IMR-90 (cell line): ENCODE measurements around the gene NCCRP1. TPM values are rescaled to one million over a fixed set of nuclear protein-coding genes. Genes with fewer than 3 reads are reported as not detected.

Experiments used
- ATAC-seq: fragments of 200-7000 bp; cut with Tn5 transposase; 2 replicates; pipeline ENCODE4 v1.9.1; 2020; ENCODE audit warnings: low read depth, mild to moderate bottlenecking, moderate library complexity
- BruUV-seq: library from RNA; stranded (reverse); fragments of 400-500 nt; replicated peaks from 2 replicates; lab custom pipeline; 2021; lab: Mats Ljungman, UMichigan
- CTCF ChIA-PET: fragments of 300-600 bp; formaldehyde crosslinking; extraction: SDS; loops from one replicate; lab custom pipeline; 2021; ENCODE audit warnings: antibody characterized with exemption; lab: Yijun Ruan, JAX
- POLR2A ChIA-PET: fragments of 300-600 bp; sonication (Branson Sonifier 250); formaldehyde crosslinking; loops from one replicate; lab custom pipeline; 2022; ENCODE audit warnings: antibody characterized with exemption; ENCODE audit not compliant: unreplicated experiment; lab: Charles Lee
- DNase-seq: peaks from one replicate; pipeline ENCODE4 v3.0.0; 2013
- H2AFZ ChIP-seq: replicated peaks from 2 replicates; pipeline ENCODE3; 2013; ENCODE audit warnings: low read length, mild to moderate bottlenecking; ENCODE audit not compliant: poor library complexity
- H2AK5ac ChIP-seq: 2 replicates; pipeline ENCODE4 v1.6.1; 2013; ENCODE audit warnings: low read depth, low read length, inconsistent platforms
- H2AK9ac ChIP-seq: replicated peaks from 2 replicates; pipeline ENCODE3; 2013; ENCODE audit warnings: mild to moderate bottlenecking, low read depth, low read length, moderate library complexity; ENCODE audit not compliant: poor library complexity
- H2BK120ac ChIP-seq: 2 replicates; pipeline ENCODE4 v1.6.1; 2013; ENCODE audit warnings: low read depth, low read length, inconsistent platforms
- H2BK15ac ChIP-seq: 3 replicates; pipeline ENCODE4 v1.6.1; 2013; ENCODE audit warnings: low read depth, low read length, inconsistent platforms
- H2BK20ac ChIP-seq: 2 replicates; pipeline ENCODE4 v1.6.1; 2013; ENCODE audit warnings: low read depth, mild to moderate bottlenecking, inconsistent platforms, low read length, moderate library complexity
- H2BK5ac ChIP-seq: 2 replicates; pipeline ENCODE4 v1.6.1; 2013; ENCODE audit warnings: mild to moderate bottlenecking, low read depth, low read length, inconsistent platforms; ENCODE audit not compliant: poor library complexity, severe bottlenecking
- H3K14ac ChIP-seq: replicated peaks from 2 replicates; pipeline ENCODE4 v1.6.1; 2013; ENCODE audit warnings: low read depth, low read length, inconsistent platforms
- H3K18ac ChIP-seq: 2 replicates; pipeline ENCODE4 v1.6.1; 2013; ENCODE audit warnings: low read depth, low read length, control low read depth
- H3K23ac ChIP-seq: 2 replicates; pipeline ENCODE4 v1.6.1; 2013; ENCODE audit warnings: low read depth, low read length, inconsistent platforms
- H3K27ac ChIP-seq: 2 replicates; pipeline ENCODE4 v1.5.1; 2013; ENCODE audit warnings: mild to moderate bottlenecking, control low read depth, low read length; ENCODE audit not compliant: insufficient read depth
- H3K27me3 ChIP-seq: 2 replicates; pipeline ENCODE4 v1.6.1; 2013; ENCODE audit warnings: low read length; ENCODE audit not compliant: control insufficient read depth, insufficient read depth
- H3K36me3 ChIP-seq: 2 replicates; pipeline ENCODE4 v1.6.1; 2013; ENCODE audit warnings: low read length, mixed read lengths; ENCODE audit not compliant: control insufficient read depth, insufficient read depth
- H3K4ac ChIP-seq: 2 replicates; pipeline ENCODE4 v1.6.1; 2013; ENCODE audit warnings: low read depth, low read length, inconsistent platforms
- H3K4me1 ChIP-seq: 2 replicates; pipeline ENCODE4 v1.6.1; 2013; ENCODE audit warnings: low read length, mixed read lengths; ENCODE audit not compliant: control insufficient read depth, insufficient read depth
- H3K4me2 ChIP-seq: 2 replicates; pipeline ENCODE4 v1.6.1; 2013; ENCODE audit warnings: low read depth, mild to moderate bottlenecking, control low read depth, low read length, moderate library complexity
- H3K4me3 ChIP-seq: 2 replicates; pipeline ENCODE4 v1.5.1; 2013; ENCODE audit warnings: low read depth, mild to moderate bottlenecking, control low read depth, low read length, moderate library complexity; ENCODE audit not compliant: insufficient read depth
- H3K56ac ChIP-seq: 2 replicates; pipeline ENCODE4 v1.6.1; 2013; ENCODE audit warnings: low read length, inconsistent platforms; ENCODE audit not compliant: insufficient read depth; ENCODE audit errors: extremely low read depth
- H3K79me1 ChIP-seq, 2 experiments: 2 replicates each; pipeline ENCODE4 v1.6.1; 2013; ENCODE audit warnings: low read length in 2 of 2, inconsistent platforms in 1 of 2, low read depth in 1 of 2
- H3K9ac ChIP-seq: 2 replicates; pipeline ENCODE4 v1.6.1; 2013; ENCODE audit warnings: low read depth, low read length, control low read depth
- H3K9me1 ChIP-seq: 2 replicates; pipeline ENCODE4 v1.6.1; 2013; ENCODE audit warnings: low read length, inconsistent platforms; ENCODE audit not compliant: insufficient read depth
- H3K9me3 ChIP-seq: 2 replicates; pipeline ENCODE4 v1.6.1; 2013; ENCODE audit warnings: low read length; ENCODE audit not compliant: control insufficient read depth, insufficient read depth
- H4K20me1 ChIP-seq: 2 replicates; pipeline ENCODE4 v1.6.1; 2013; ENCODE audit warnings: low read length, inconsistent platforms; ENCODE audit not compliant: insufficient read depth
- H4K5ac ChIP-seq: 2 replicates; pipeline ENCODE4 v1.6.1; 2013; ENCODE audit warnings: mild to moderate bottlenecking, low read depth, low read length, control low read depth
- H4K8ac ChIP-seq, 2 experiments: 2 replicates each; pipeline ENCODE4 v1.6.1; 2013; ENCODE audit warnings: low read depth in 2 of 2, low read length in 2 of 2, control low read depth in 1 of 2, inconsistent platforms in 1 of 2
- H4K91ac ChIP-seq: 2 replicates; pipeline ENCODE4 v1.6.1; 2013; ENCODE audit warnings: low read depth, low read length, inconsistent platforms; ENCODE audit not compliant: insufficient read depth
- BHLHE40 ChIP-seq: fragments of 150-350 bp; IDR thresholded peaks from 2 replicates; pipeline ENCODE4 v1.6.1; 2016; ENCODE audit warnings: mild to moderate bottlenecking, low read depth, low read length
- CEBPB ChIP-seq: IDR thresholded peaks from 2 replicates; pipeline ENCODE4 v1.6.1; 2012; ENCODE audit warnings: low read depth, low read length, improper control_type of control experiment
- CHD1 ChIP-seq: IDR thresholded peaks from 2 replicates; pipeline ENCODE4 v1.6.1; 2012; ENCODE audit warnings: low read depth, low read length, improper control_type of control experiment
- CTCF ChIP-seq: conservative IDR thresholded peaks from 2 replicates; pipeline ENCODE4 v1.5.1; 2012; ENCODE audit warnings: mild to moderate bottlenecking, low read depth, low read length, improper control_type of control experiment
- ELK1 ChIP-seq: fragments of 150-350 bp; IDR thresholded peaks from 2 replicates; pipeline ENCODE4 v1.6.1; 2016; ENCODE audit warnings: low read depth, mild to moderate bottlenecking, low read length, moderate library complexity, borderline replicate concordance
- FOS ChIP-seq: fragments of 150-350 bp; IDR thresholded peaks from 2 replicates; pipeline ENCODE4 v1.6.1; 2016; ENCODE audit warnings: low read depth, low read length
- MAZ ChIP-seq: IDR thresholded peaks from 2 replicates; pipeline ENCODE4 v1.6.1; 2012; ENCODE audit warnings: low read depth, mild to moderate bottlenecking, low read length, improper control_type of control experiment, moderate library complexity, borderline replicate concordance
- MXI1 ChIP-seq: IDR thresholded peaks from 2 replicates; pipeline ENCODE4 v1.6.1; 2012; ENCODE audit warnings: low read depth, mild to moderate bottlenecking, low read length, moderate library complexity, borderline replicate concordance
- NFE2L2 ChIP-seq: fragments of 150-350 bp; IDR thresholded peaks from 2 replicates; pipeline ENCODE4 v1.6.1; 2016; ENCODE audit warnings: low read depth, mild to moderate bottlenecking, low read length
- POLR2A ChIP-seq: IDR thresholded peaks from 2 replicates; pipeline ENCODE4 v1.6.1; 2012; ENCODE audit warnings: mild to moderate bottlenecking, low read depth, low read length
- RCOR1 ChIP-seq: IDR thresholded peaks from 2 replicates; pipeline ENCODE4 v1.6.1; 2012; ENCODE audit warnings: mild to moderate bottlenecking, low read length, improper control_type of control experiment; ENCODE audit not compliant: insufficient replicate concordance
- RFX5 ChIP-seq: IDR thresholded peaks from 2 replicates; pipeline ENCODE4 v1.8.0; 2012; ENCODE audit warnings: low read depth, mild to moderate bottlenecking, low read length, moderate library complexity
- SMC3 ChIP-seq: fragments of 150-350 bp; IDR thresholded peaks from 2 replicates; pipeline ENCODE4 v1.6.1; 2016; ENCODE audit warnings: low read depth, mild to moderate bottlenecking, antibody characterized with exemption, low read length, moderate library complexity
- USF2 ChIP-seq: fragments of 150-350 bp; IDR thresholded peaks from 2 replicates; pipeline ENCODE4 v1.6.1; 2017; ENCODE audit warnings: mild to moderate bottlenecking, antibody characterized with exemption, low read length, low read depth
- WGBS, 2 experiments: methylation state at CpG; one replicate each; pipeline versions ENCODE4 v1.1.5 to v1.1.7; 2013; ENCODE audit warnings: missing lambda C conversion rate in 2 of 2; ENCODE audit not compliant: insufficient read length in 1 of 2; ENCODE audit errors: extremely low coverage in 2 of 2; 5-methylcytosine and 5-hydroxymethylcytosine counted together
- dilution Hi-C: fragments of 300-500 bp; cut with HindIII; formaldehyde crosslinking; loops from one replicate; pipeline ENCODE4 v1.14.3; 2018; ENCODE audit warnings: low sequenced_read_pairs; ENCODE audit not compliant: unreplicated experiment
- in situ Hi-C: fragments of 300-500 bp; cut with MboI; formaldehyde crosslinking; loops from 3 replicates; pipeline ENCODE4 v1.14.3; 2019; ENCODE audit warnings: low sequenced_read_pairs, inconsistent platforms, mixed read lengths
- intact Hi-C: fragments of 100-400 bp; cut with micrococcal nuclease; formaldehyde crosslinking; loops from 2 replicates; pipeline ENCODE4 v1.10.0; 2022
- polyA plus RNA-seq, 3 experiments: library from polyadenylated mRNA; depleted of rRNA; stranded (reverse); fragments of >200 nt; gene quantifications; 2 replicates each; pipeline ENCODE4 v1.2.3, GENCODE V29; 2012; ENCODE audit warnings: low replicate concordance in 1 of 3
- total RNA-seq: library from RNA; depleted of rRNA; stranded (reverse); fragments of >200 nt; gene quantifications from 2 replicates; pipeline ENCODE4 v1.2.3, GENCODE V29; 2012

NCCRP1 gene
- total and polyA plus RNA-seq, 2 of the 4 experiments (the other 2 are of a cell fraction), result not detected

GRCh38 chr19:39154100-39154628, 42.6 kb upstream of the NCCRP1 start:
- intact Hi-C loops, result no loop called here
- dilution Hi-C loops, result no loop called here
- ATAC-seq (no peak), DNase-seq (no peak)
- peaks cover 45 to 77% of the 10 kb centered on the region in 2 experiments for H3K79me1 ChIP-seq
- no peak overlapping the region for H3K4me2 ChIP-seq
- in situ Hi-C loops, result no loop called here
- no peak overlapping the region for H4K91ac ChIP-seq
- no peak overlapping the region for H2AK5ac ChIP-seq
- no peak overlapping the region for H3K9ac ChIP-seq
- ChIA-PET CTCF (interaction anchor here (1.1 kb wide), 1 partner anchor 32 kb away, joined by 3 read pairs; no protein-coding TSS in a partner anchor), POLR2A (no interaction called here)
- no peak overlapping the region for H3K4ac ChIP-seq
- no peak overlapping the region for H3K23ac ChIP-seq
- peaks cover 22% of the 10 kb centered on the region for H3K4me1 ChIP-seq
- no peak for TF ChIP-seq USF2
- no peak for TF ChIP-seq CTCF
- TF ChIP-seq BHLHE40, result no peak
- TF ChIP-seq POLR2A, result no peak
- no peak for TF ChIP-seq ELK1
- TF ChIP-seq CHD1, result no peak
- TF ChIP-seq MXI1, result no peak
- no peak for TF ChIP-seq MAZ
- TF ChIP-seq CEBPB, result no peak
- no peak for TF ChIP-seq SMC3
- no peak for TF ChIP-seq FOS
- no peak for TF ChIP-seq RFX5
- TF ChIP-seq RCOR1, result no peak
- no peak for TF ChIP-seq NFE2L2
- H3K14ac ChIP-seq, result no peak overlapping the region
- peaks cover 45% of the 10 kb centered on the region for H4K20me1 ChIP-seq
- H3K18ac ChIP-seq, result no peak overlapping the region
- no peak overlapping the region for H2BK120ac ChIP-seq
- H4K5ac ChIP-seq, result no peak overlapping the region
- no peak overlapping the region for H3K27ac ChIP-seq
- H3K36me3 ChIP-seq, result no peaks in the 10 kb centered on the region
- no TSS peak for BruUV-seq
- H2BK5ac ChIP-seq, result no peak overlapping the region
- no peak overlapping the region for H2AFZ ChIP-seq
- peaks cover 29% of the 10 kb centered on the region for H3K9me1 ChIP-seq
- no peak overlapping the region for H3K4me3 ChIP-seq
- H3K56ac ChIP-seq, result no peak overlapping the region
- H3K9me3 ChIP-seq, result no peaks in the 10 kb centered on the region
- WGBS, 2 experiments, result 91% methylated on average over 12 of the region's 13 CpGs; no CpG with 5 or more reads in 1 of the 2 experiments
- H2BK15ac ChIP-seq, result no peak overlapping the region
- H2BK20ac ChIP-seq, result no peak overlapping the region
- no peak overlapping the region for H4K8ac ChIP-seq
- no peaks in the 10 kb centered on the region for H3K27me3 ChIP-seq
- H2AK9ac ChIP-seq, result no peak overlapping the region
